WTC11 (cell line): ENCODE measurements around the gene DR1. TPM values are rescaled to one million over a fixed set of nuclear protein-coding genes. Genes with fewer than 3 reads are reported as not detected.

Source experiments
- ATAC-seq: fragments of 200-7000 bp; cut with Tn5 transposase; 2 replicates; pipeline ENCODE4 v1.10.0; 2021; ENCODE audit warnings: mild to moderate bottlenecking, moderate library complexity
- CTCF ChIA-PET: fragments of 300-600 bp; sonication (Branson Sonifier 250); formaldehyde crosslinking; loops from one replicate; lab custom pipeline; 2021; ENCODE audit warnings: antibody characterized with exemption; lab: Charles Lee
- POLR2A ChIA-PET: fragments of 350-600 bp; sonication (Branson Sonifier 250); formaldehyde crosslinking; loops from one replicate; lab custom pipeline; 2021; ENCODE audit warnings: antibody characterized with exemption; lab: Charles Lee
- DNase-seq: peaks from one replicate; pipeline ENCODE4 v3.0.0; 2021; ENCODE audit warnings: low spot score
- H3K27ac Mint-ChIP-seq: 2 replicates; pipeline ENCODE4 v1.8.0; 2021; ENCODE audit warnings: mixed read lengths
- H3K27me3 Mint-ChIP-seq: 2 replicates; pipeline ENCODE4 v1.8.0; 2021; ENCODE audit warnings: low read depth, mild to moderate bottlenecking, moderate library complexity, mixed read lengths
- H3K36me3 Mint-ChIP-seq: 2 replicates; pipeline ENCODE4 v1.8.0; 2021; ENCODE audit warnings: mixed read lengths
- H3K4me1 Mint-ChIP-seq: 2 replicates; pipeline ENCODE4 v1.8.0; 2022; ENCODE audit warnings: mixed read lengths
- H3K4me3 Mint-ChIP-seq: 2 replicates; pipeline ENCODE4 v1.8.0; 2021; ENCODE audit warnings: mild to moderate bottlenecking, moderate library complexity, mixed read lengths
- H3K9me3 Mint-ChIP-seq: 2 replicates; pipeline ENCODE4 v1.8.0; 2021; ENCODE audit warnings: mixed read lengths
- AFF4 ChIP-seq: sonication (generic); formaldehyde crosslinking; IDR thresholded peaks from 2 replicates; pipeline ENCODE4 v1.8.1; 2023; ENCODE audit warnings: mild to moderate bottlenecking, missing genetic modification reagents, borderline replicate concordance
- AR ChIP-seq: fragments of 250-450 bp; sonication (Bioruptor Pico); IDR thresholded peaks from 2 replicates; pipeline ENCODE4 v1.9.0; 2021; ENCODE audit warnings: mild to moderate bottlenecking
- GRHL2 ChIP-seq: fragments of 250-450 bp; sonication (Bioruptor Pico); IDR thresholded peaks from 2 replicates; pipeline ENCODE4 v1.8.0; 2022; ENCODE audit warnings: mild to moderate bottlenecking, moderate library complexity; ENCODE audit not compliant: insufficient replicate concordance, severe bottlenecking
- HMGXB4 ChIP-seq: sonication (generic); formaldehyde crosslinking; IDR thresholded peaks from 2 replicates; pipeline ENCODE4 v1.8.1; 2023; ENCODE audit warnings: mild to moderate bottlenecking, moderate library complexity, missing genetic modification reagents
- IRF2 ChIP-seq: sonication (generic); formaldehyde crosslinking; IDR thresholded peaks from 2 replicates; pipeline ENCODE4 v1.8.0; 2022; ENCODE audit warnings: low read depth, missing genetic modification reagents, borderline replicate concordance
- NFE2L1 ChIP-seq: sonication (generic); formaldehyde crosslinking; IDR thresholded peaks from 2 replicates; pipeline ENCODE4 v1.8.1; 2023; ENCODE audit warnings: missing genetic modification reagents
- SMAD4 ChIP-seq: sonication (generic); formaldehyde crosslinking; IDR thresholded peaks from 2 replicates; pipeline ENCODE4 v1.8.0; 2022; ENCODE audit warnings: mild to moderate bottlenecking, missing genetic modification reagents
- SOX15 ChIP-seq: fragments of 250-450 bp; sonication (Bioruptor Pico); IDR thresholded peaks from 2 replicates; pipeline ENCODE4 v1.9.0; 2021; ENCODE audit warnings: mild to moderate bottlenecking
- TEAD1 ChIP-seq: sonication (generic); formaldehyde crosslinking; IDR thresholded peaks from 2 replicates; pipeline ENCODE4 v1.8.0; 2022; ENCODE audit warnings: mild to moderate bottlenecking, missing genetic modification reagents
- TP53 ChIP-seq: sonication (generic); formaldehyde crosslinking; IDR thresholded peaks from 2 replicates; pipeline ENCODE4 v1.8.1; 2023; ENCODE audit warnings: mild to moderate bottlenecking, missing genetic modification reagents
- total RNA-seq: library from RNA; stranded (reverse); gene quantifications from 3 replicates; pipeline ENCODE4 v1.2.3, GENCODE V29; 2021
- TF ChIP-seq, protein P1 (sequence below): sonication (generic); formaldehyde crosslinking; IDR thresholded peaks from 2 replicates; pipeline ENCODE4 v1.8.0; 2023; ENCODE audit warnings: missing genetic modification reagents, mild to moderate bottlenecking, borderline replicate concordance
- TF ChIP-seq, protein P2 (sequence below): sonication (generic); formaldehyde crosslinking; IDR thresholded peaks from 2 replicates; pipeline ENCODE4 v1.8.1; 2022; ENCODE audit warnings: low read depth, missing genetic modification reagents, borderline replicate concordance
- TF ChIP-seq, protein P3 (sequence below): sonication (generic); formaldehyde crosslinking; IDR thresholded peaks from 2 replicates; pipeline ENCODE4 v1.8.1; 2022; ENCODE audit warnings: mild to moderate bottlenecking, moderate library complexity, missing genetic modification reagents
- TF ChIP-seq, protein P4 (sequence below): sonication (generic); formaldehyde crosslinking; IDR thresholded peaks from 2 replicates; pipeline ENCODE4 v1.8.1; 2022; ENCODE audit warnings: missing genetic modification reagents, borderline replicate concordance

DR1 gene
- total RNA-seq, 1 experiment from 2014 or later: 62.8 TPM

- TF ChIP-seq, protein P1, sequence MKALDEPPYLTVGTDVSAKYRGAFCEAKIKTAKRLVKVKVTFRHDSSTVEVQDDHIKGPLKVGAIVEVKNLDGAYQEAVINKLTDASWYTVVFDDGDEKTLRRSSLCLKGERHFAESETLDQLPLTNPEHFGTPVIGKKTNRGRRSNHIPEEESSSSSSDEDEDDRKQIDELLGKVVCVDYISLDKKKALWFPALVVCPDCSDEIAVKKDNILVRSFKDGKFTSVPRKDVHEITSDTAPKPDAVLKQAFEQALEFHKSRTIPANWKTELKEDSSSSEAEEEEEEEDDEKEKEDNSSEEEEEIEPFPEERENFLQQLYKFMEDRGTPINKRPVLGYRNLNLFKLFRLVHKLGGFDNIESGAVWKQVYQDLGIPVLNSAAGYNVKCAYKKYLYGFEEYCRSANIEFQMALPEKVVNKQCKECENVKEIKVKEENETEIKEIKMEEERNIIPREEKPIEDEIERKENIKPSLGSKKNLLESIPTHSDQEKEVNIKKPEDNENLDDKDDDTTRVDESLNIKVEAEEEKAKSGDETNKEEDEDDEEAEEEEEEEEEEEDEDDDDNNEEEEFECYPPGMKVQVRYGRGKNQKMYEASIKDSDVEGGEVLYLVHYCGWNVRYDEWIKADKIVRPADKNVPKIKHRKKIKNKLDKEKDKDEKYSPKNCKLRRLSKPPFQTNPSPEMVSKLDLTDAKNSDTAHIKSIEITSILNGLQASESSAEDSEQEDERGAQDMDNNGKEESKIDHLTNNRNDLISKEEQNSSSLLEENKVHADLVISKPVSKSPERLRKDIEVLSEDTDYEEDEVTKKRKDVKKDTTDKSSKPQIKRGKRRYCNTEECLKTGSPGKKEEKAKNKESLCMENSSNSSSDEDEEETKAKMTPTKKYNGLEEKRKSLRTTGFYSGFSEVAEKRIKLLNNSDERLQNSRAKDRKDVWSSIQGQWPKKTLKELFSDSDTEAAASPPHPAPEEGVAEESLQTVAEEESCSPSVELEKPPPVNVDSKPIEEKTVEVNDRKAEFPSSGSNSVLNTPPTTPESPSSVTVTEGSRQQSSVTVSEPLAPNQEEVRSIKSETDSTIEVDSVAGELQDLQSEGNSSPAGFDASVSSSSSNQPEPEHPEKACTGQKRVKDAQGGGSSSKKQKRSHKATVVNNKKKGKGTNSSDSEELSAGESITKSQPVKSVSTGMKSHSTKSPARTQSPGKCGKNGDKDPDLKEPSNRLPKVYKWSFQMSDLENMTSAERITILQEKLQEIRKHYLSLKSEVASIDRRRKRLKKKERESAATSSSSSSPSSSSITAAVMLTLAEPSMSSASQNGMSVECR (CRISPR knock-in tag): no peak
- TF ChIP-seq HMGXB4 (CRISPR knock-in tag) (no peak), AR (CRISPR knock-in tag) (no peak)
Observed at GRCh38 chr1:93328809-93329760, 16.6 kb upstream of the DR1 start (continued).

DNA sequence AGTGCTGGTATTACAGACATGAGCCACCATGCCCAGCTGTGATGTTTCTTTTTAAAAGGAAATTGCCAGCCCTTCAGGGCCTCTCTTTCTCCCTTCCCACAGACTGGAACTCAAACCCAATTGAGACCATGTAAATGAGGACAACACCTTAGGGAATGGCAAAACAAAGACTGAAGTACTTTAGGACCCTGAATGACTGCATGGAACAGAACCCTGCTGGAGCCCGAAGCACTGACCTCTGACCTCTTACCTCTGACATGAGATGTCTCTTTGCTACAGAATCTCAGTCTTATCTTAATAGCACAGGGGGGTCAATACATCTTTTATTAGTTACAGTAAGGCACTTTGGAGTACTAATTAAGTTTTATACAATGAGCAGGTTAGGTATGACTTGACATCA is 15.5 kb upstream of the DR1 start:
- no peaks in the 10 kb centered on the region for H3K9me3 Mint-ChIP-seq
- no peak for DNase-seq
- ChIA-PET CTCF (no interaction called here), POLR2A (no interaction called here)
- no peak overlapping the region for H3K4me3 Mint-ChIP-seq
- H3K4me1 Mint-ChIP-seq: peaks cover 18% of the 10 kb centered on the region
- no peak for ATAC-seq
- no peaks in the 10 kb centered on the region for H3K27me3 Mint-ChIP-seq
- H3K27ac Mint-ChIP-seq: no peak overlapping the region
- no peaks in the 10 kb centered on the region for H3K36me3 Mint-ChIP-seq
- TF ChIP-seq TEAD1 (CRISPR knock-in tag) (no peak), SMAD4 (CRISPR knock-in tag) (no peak), TP53 (CRISPR knock-in tag) (no peak), NFE2L1 (CRISPR knock-in tag) (no peak), GRHL2 (no peak), SOX15 (CRISPR knock-in tag) (no peak), IRF2 (CRISPR knock-in tag) (no peak), AFF4 (CRISPR knock-in tag) (no peak)
- TF ChIP-seq, protein P2, sequence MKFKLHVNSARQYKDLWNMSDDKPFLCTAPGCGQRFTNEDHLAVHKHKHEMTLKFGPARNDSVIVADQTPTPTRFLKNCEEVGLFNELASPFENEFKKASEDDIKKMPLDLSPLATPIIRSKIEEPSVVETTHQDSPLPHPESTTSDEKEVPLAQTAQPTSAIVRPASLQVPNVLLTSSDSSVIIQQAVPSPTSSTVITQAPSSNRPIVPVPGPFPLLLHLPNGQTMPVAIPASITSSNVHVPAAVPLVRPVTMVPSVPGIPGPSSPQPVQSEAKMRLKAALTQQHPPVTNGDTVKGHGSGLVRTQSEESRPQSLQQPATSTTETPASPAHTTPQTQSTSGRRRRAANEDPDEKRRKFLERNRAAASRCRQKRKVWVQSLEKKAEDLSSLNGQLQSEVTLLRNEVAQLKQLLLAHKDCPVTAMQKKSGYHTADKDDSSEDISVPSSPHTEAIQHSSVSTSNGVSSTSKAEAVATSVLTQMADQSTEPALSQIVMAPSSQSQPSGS: no peak
- TF ChIP-seq, protein P3, sequence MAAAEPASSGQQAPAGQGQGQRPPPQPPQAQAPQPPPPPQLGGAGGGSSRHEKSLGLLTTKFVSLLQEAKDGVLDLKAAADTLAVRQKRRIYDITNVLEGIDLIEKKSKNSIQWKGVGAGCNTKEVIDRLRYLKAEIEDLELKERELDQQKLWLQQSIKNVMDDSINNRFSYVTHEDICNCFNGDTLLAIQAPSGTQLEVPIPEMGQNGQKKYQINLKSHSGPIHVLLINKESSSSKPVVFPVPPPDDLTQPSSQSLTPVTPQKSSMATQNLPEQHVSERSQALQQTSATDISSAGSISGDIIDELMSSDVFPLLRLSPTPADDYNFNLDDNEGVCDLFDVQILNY (CRISPR knock-in tag): no peak
- TF ChIP-seq, protein P4, sequence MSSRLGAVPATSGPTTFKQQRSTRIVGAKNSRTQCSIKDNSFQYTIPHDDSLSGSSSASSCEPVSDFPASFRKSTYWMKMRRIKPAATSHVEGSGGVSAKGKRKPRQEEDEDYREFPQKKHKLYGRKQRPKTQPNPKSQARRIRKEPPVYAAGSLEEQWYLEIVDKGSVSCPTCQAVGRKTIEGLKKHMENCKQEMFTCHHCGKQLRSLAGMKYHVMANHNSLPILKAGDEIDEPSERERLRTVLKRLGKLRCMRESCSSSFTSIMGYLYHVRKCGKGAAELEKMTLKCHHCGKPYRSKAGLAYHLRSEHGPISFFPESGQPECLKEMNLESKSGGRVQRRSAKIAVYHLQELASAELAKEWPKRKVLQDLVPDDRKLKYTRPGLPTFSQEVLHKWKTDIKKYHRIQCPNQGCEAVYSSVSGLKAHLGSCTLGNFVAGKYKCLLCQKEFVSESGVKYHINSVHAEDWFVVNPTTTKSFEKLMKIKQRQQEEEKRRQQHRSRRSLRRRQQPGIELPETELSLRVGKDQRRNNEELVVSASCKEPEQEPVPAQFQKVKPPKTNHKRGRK (CRISPR knock-in tag): no peak
